Trophoblast cell (in vitro differentiated cells and primary cell): ENCODE data around the gene ULK1.

ENCODE experiments used
- DNase-seq, 2 donors: peaks; one replicate each; pipeline ENCODE4 v3.0.0-alpha.2; 2016
- H2AFZ ChIP-seq: 2 replicates; pipeline ENCODE4 v1.6.1; 2013; ENCODE audit warnings: low read length, moderate library complexity, mild to moderate bottlenecking; ENCODE audit not compliant: insufficient read depth, poor library complexity
- H2AK5ac ChIP-seq: 2 replicates; pipeline ENCODE4 v1.6.1; 2013; ENCODE audit warnings: mild to moderate bottlenecking, low read length
- H2BK120ac ChIP-seq: 2 replicates; pipeline ENCODE4 v1.6.1; 2013; ENCODE audit warnings: low read length, mild to moderate bottlenecking, moderate library complexity; ENCODE audit not compliant: insufficient read depth, poor library complexity
- H2BK12ac ChIP-seq: 2 replicates; pipeline ENCODE4 v1.6.1; 2013; ENCODE audit warnings: mild to moderate bottlenecking, low read length, moderate library complexity
- H2BK5ac ChIP-seq: 2 replicates; pipeline ENCODE4 v1.6.1; 2013; ENCODE audit warnings: low read length, low read depth, moderate library complexity, mild to moderate bottlenecking; ENCODE audit not compliant: poor library complexity
- H3K14ac ChIP-seq: 2 replicates; pipeline ENCODE4 v1.6.1; 2013; ENCODE audit warnings: mild to moderate bottlenecking, low read length
- H3K18ac ChIP-seq: 2 replicates; pipeline ENCODE4 v1.6.1; 2013; ENCODE audit warnings: mild to moderate bottlenecking, low read length
- H3K23ac ChIP-seq: 2 replicates; pipeline ENCODE4 v1.6.1; 2013; ENCODE audit warnings: low read length
- H3K27ac ChIP-seq: 2 replicates; pipeline ENCODE4 v1.5.1; 2013; ENCODE audit warnings: low read depth, mild to moderate bottlenecking, inconsistent platforms, low read length, moderate library complexity
- H3K27me3 ChIP-seq: 2 replicates; pipeline ENCODE4 v1.6.1; 2013; ENCODE audit warnings: inconsistent platforms, mild to moderate bottlenecking, low read length, moderate library complexity; ENCODE audit not compliant: insufficient read depth
- H3K36me3 ChIP-seq, 2 experiments: 1 replicate in 1 of 2; 2 replicates in 1 of 2; pipeline ENCODE4 v1.6.1; 2013; ENCODE audit warnings: low read length in 2 of 2, mild to moderate bottlenecking in 2 of 2, moderate library complexity in 1 of 2; ENCODE audit not compliant: insufficient read depth in 2 of 2, control insufficient read depth in 1 of 2
- H3K4ac ChIP-seq: 2 replicates; pipeline ENCODE4 v1.6.1; 2013; ENCODE audit warnings: low read depth, mild to moderate bottlenecking, low read length, moderate library complexity
- H3K4me1 ChIP-seq, 2 experiments: 1 replicate in 1 of 2; 2 replicates in 1 of 2; pipeline ENCODE4 v1.6.1; 2013; ENCODE audit warnings: low read length in 2 of 2, mild to moderate bottlenecking in 2 of 2, moderate library complexity in 1 of 2; ENCODE audit not compliant: insufficient read depth in 2 of 2, control insufficient read depth in 1 of 2
- H3K4me2 ChIP-seq: 2 replicates; pipeline ENCODE4 v1.6.1; 2013; ENCODE audit warnings: inconsistent platforms, mild to moderate bottlenecking, low read length, moderate library complexity
- H3K4me3 ChIP-seq: 2 replicates; pipeline ENCODE4 v1.5.1; 2013; ENCODE audit warnings: mild to moderate bottlenecking, low read depth, low read length, inconsistent platforms
- H3K79me1 ChIP-seq: one replicate; pipeline ENCODE4 v1.6.1; 2013; ENCODE audit warnings: low read length
- H3K79me2 ChIP-seq: 2 replicates; pipeline ENCODE4 v1.6.1; 2013; ENCODE audit warnings: low read length, mild to moderate bottlenecking; ENCODE audit not compliant: control insufficient read depth, insufficient read depth, poor library complexity
- H3K9ac ChIP-seq: 2 replicates; pipeline ENCODE4 v1.6.1; 2013; ENCODE audit warnings: mild to moderate bottlenecking, low read length
- H3K9me3 ChIP-seq: 2 replicates; pipeline ENCODE4 v1.6.1; 2013; ENCODE audit warnings: low read depth, mild to moderate bottlenecking, control low read depth, inconsistent platforms, low read length; ENCODE audit not compliant: insufficient read depth
- H4K12ac ChIP-seq: 2 replicates; pipeline ENCODE4 v1.6.1; 2013; ENCODE audit warnings: low read depth, mild to moderate bottlenecking, low read length, moderate library complexity
- H4K8ac ChIP-seq: 2 replicates; pipeline ENCODE4 v1.6.1; 2013; ENCODE audit warnings: low read depth, mild to moderate bottlenecking, low read length, moderate library complexity
- H4K91ac ChIP-seq: one replicate; pipeline ENCODE4 v1.6.1; 2013; ENCODE audit warnings: low read depth, mild to moderate bottlenecking, low read length, moderate library complexity
- WGBS: extraction: QIAGEN DNeasy Blood & Tissue Kit; methylation state at CpG from one replicate; pipeline ENCODE4 v1.1.7; 2013; ENCODE audit warnings: missing lambda C conversion rate; ENCODE audit not compliant: insufficient read length, insufficient coverage; ENCODE audit errors: extremely low coverage; 5-methylcytosine and 5-hydroxymethylcytosine counted together

ULK1 gene

DNA sequence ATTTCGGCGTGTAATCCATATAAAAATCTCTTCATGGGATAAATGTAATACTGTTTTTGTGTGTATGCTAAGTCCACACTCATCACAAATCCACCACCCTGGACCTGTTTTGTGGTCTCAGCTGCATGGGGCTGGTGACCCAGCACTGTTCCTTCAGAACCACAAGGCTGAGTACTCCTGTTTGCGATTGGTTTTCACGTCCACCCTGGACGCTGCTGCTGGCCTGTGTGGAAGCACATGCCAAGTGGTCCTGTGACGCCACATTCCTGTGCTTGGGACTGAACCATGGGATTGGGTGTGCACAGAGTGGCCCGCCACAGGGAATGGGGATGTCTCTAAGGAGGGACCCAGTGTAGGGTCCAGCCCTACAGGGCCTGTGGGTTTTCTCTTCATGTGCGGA lies 39.0 kb downstream of the ULK1 start:
- Histone ChIP-seq H2BK5ac (no peak overlapping the region), H3K4me1 (peaks cover 2 to 4% of the 10 kb centered on the region in 2 experiments), H3K79me2 (peaks cover 11% of the 10 kb centered on the region), H3K27ac (no peak overlapping the region), H4K8ac (no peak overlapping the region), H4K12ac (no peak overlapping the region), H3K4ac (no peak overlapping the region), H3K27me3 (no peaks in the 10 kb centered on the region), H3K9me3 (no peaks in the 10 kb centered on the region), H3K9ac (no peak overlapping the region), H3K4me3 (no peak overlapping the region), H3K18ac (no peak overlapping the region), H4K91ac (no peak overlapping the region), H3K14ac (no peak overlapping the region), H2BK120ac (no peak overlapping the region), H3K23ac (no peak overlapping the region), H2BK12ac (no peak overlapping the region), H3K79me1 (peaks cover 9% of the 10 kb centered on the region), H2AFZ (no peak overlapping the region), H2AK5ac (no peak overlapping the region), H3K36me3 (peaks cover 33 to 40% of the 10 kb centered on the region in 2 experiments), H3K4me2 (no peak overlapping the region)
- DNase-seq: no peak
- no CpG with 5 or more reads among the region's 8 CpGs for WGBS

DNA sequence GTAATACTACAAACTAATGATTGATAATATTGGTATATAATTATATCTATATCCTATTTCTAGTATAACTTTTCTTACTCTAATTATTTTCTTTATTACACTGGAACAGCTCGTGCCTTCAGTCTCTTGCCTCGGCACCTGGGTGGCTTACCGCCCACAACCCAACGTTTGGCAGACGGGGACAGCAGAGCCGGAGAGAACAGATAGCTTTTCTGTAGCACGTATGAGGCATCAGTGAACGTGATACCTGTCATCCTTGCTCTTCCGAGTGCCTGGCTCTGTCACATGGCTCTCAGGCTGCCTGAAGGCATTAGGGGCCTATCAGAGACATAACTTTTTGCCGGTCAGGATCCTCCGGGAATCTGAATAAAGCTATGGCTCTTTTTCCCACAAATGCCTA lies 40.1 kb downstream of the ULK1 start:
- Histone ChIP-seq H4K12ac (no peak overlapping the region), H3K14ac (no peak overlapping the region), H2BK120ac (no peak overlapping the region), H2AFZ (no peak overlapping the region), H3K27ac (no peak overlapping the region), H3K4me2 (no peak overlapping the region), H4K8ac (no peak overlapping the region), H3K23ac (no peak overlapping the region), H3K36me3 (peaks cover 39 to 46% of the 10 kb centered on the region in 2 experiments), H3K4me1 (peaks cover 2 to 4% of the 10 kb centered on the region in 2 experiments), H2AK5ac (no peak overlapping the region), H3K27me3 (no peaks in the 10 kb centered on the region), H3K79me1 (no peaks in the 10 kb centered on the region), H3K9ac (no peak overlapping the region), H3K4me3 (no peak overlapping the region), H4K91ac (no peak overlapping the region), H3K18ac (no peak overlapping the region), H3K4ac (no peak overlapping the region), H3K79me2 (peaks cover 5% of the 10 kb centered on the region), H2BK5ac (no peak overlapping the region), H3K9me3 (no peaks in the 10 kb centered on the region), H2BK12ac (no peak overlapping the region)
- WGBS: no CpG with 5 or more reads among the region's 11 CpGs
- DNase-seq: no peak

DNA sequence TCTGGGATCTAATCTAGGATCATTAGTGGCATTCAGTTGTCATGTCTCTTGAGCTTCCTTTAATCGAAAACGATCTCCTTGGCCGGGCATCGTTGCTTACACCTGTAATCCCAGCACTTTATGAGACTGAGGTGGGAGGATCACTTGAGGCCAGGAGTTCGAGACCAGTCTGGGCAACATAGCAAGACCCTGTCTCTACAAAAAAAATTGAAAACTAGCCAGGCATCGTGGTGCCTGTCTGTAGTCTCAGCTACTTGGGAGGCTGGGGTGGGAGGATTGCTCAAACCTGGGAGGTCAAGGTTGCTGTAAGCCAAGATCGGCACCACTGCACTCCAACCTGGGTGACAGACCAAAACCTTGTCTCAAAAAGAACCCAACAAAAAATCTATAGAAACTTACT lies 43.7 kb downstream of the ULK1 start:
- no peaks in the 10 kb centered on the region for H3K79me2 ChIP-seq
- no peak overlapping the region for H2BK5ac ChIP-seq
- no peak overlapping the region for H3K4me3 ChIP-seq
- H2AFZ ChIP-seq: no peak overlapping the region
- H3K14ac ChIP-seq: no peak overlapping the region
- no peak overlapping the region for H2BK12ac ChIP-seq
- H3K9ac ChIP-seq: no peak overlapping the region
- no peak overlapping the region for H3K23ac ChIP-seq
- DNase-seq: no peak
- peaks cover 50 to 51% of the 10 kb centered on the region in 2 experiments for H3K36me3 ChIP-seq
- H4K8ac ChIP-seq: no peak overlapping the region
- no peak overlapping the region for H3K4me2 ChIP-seq
- WGBS: no CpG with 5 or more reads among the region's 7 CpGs
- peaks cover 1% of the 10 kb centered on the region for H3K9me3 ChIP-seq
- no peak overlapping the region for H4K91ac ChIP-seq
- no peak overlapping the region for H3K18ac ChIP-seq
- no peak overlapping the region for H2AK5ac ChIP-seq
- no peak overlapping the region for H3K4ac ChIP-seq
- no peak overlapping the region for H3K27ac ChIP-seq
- H3K27me3 ChIP-seq: no peaks in the 10 kb centered on the region
- H3K79me1 ChIP-seq: no peaks in the 10 kb centered on the region
- no peak overlapping the region for H4K12ac ChIP-seq
- no peak overlapping the region for H2BK120ac ChIP-seq
- H3K4me1 ChIP-seq: no peaks in the 10 kb centered on the region

DNA sequence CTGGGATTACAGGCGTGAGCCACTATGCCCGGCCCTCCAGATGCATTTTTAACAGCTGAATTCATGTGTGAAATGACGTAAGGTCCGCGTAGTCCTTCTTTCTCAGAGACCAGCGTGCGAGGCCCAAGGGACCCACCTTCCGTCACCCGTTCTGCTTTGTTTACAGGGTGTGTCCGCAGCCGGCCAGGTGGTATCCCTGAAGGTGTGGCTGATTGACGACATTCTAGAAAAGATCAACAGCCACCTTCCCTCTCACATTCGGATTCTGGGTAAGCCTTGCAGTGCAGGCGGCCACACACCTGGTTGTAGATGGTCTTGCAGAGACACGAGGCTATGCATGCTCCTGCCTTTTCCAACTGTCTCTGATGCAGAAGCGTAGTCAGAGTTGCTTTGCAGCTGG lies 44.6 kb downstream of the ULK1 start:
- no peak overlapping the region for H3K9ac ChIP-seq
- H3K27ac ChIP-seq: no peak overlapping the region
- no peak overlapping the region for H2AFZ ChIP-seq
- H4K12ac ChIP-seq: no peak overlapping the region
- no peak overlapping the region for H3K4me3 ChIP-seq
- no peak overlapping the region for H2BK5ac ChIP-seq
- no peak overlapping the region for H3K4ac ChIP-seq
- H4K8ac ChIP-seq: no peak overlapping the region
- no peak for DNase-seq
- H3K23ac ChIP-seq: no peak overlapping the region
- peaks cover 1% of the 10 kb centered on the region for H3K9me3 ChIP-seq
- no peak overlapping the region for H3K14ac ChIP-seq
- no peak overlapping the region for H2BK12ac ChIP-seq
- H3K18ac ChIP-seq: no peak overlapping the region
- H3K79me2 ChIP-seq: no peaks in the 10 kb centered on the region
- peaks cover 48 to 51% of the 10 kb centered on the region in 2 experiments for H3K36me3 ChIP-seq
- no peak overlapping the region for H2AK5ac ChIP-seq
- no peaks in the 10 kb centered on the region for H3K4me1 ChIP-seq
- H3K27me3 ChIP-seq: no peaks in the 10 kb centered on the region
- no peak overlapping the region for H4K91ac ChIP-seq
- no peaks in the 10 kb centered on the region for H3K79me1 ChIP-seq
- no peak overlapping the region for H3K4me2 ChIP-seq
- no peak overlapping the region for H2BK120ac ChIP-seq
- no CpG with 5 or more reads among the region's 16 CpGs for WGBS
